HG03460 (cell line): Measurements from ENCODE around the gene TAF11L6.
"Not testable (repeated sequence)": the region's sequence is repeated elsewhere in the genome, so short reads cannot be mapped to it uniquely, and the experiment has no call there.

Experiments used
- ATAC-seq: cut with Tn5 transposase; IDR thresholded peaks from one replicate; pipeline ENCODE4 v1.9.1; 2021; ENCODE audit not compliant: unreplicated experiment

TAF11L6 gene

DNA sequence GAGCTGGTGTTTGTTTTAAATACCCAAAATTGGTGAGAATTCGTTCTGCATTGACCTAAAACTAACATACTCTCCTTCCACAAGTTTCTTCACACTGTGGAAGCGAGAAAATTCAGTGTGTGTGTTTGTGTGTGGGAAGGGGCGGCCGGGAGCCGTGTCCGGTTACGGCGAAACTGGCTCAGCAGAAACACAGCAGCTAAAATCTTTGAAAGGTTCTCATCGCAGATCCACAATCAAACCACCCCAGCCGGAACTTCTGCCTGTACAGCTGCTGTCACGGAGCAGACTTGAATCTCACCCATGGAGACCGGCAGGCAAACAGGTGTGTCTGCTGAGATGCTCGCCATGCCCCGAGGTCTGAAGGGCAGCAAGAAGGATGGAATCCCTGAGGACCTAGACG lies at the start of gene TAF11L6:
TSS of gene TAF11L6 (plus strand) at position 301 of the 400 bp plus-strand sequence.
- ATAC-seq: not testable (repeated sequence)

DNA sequence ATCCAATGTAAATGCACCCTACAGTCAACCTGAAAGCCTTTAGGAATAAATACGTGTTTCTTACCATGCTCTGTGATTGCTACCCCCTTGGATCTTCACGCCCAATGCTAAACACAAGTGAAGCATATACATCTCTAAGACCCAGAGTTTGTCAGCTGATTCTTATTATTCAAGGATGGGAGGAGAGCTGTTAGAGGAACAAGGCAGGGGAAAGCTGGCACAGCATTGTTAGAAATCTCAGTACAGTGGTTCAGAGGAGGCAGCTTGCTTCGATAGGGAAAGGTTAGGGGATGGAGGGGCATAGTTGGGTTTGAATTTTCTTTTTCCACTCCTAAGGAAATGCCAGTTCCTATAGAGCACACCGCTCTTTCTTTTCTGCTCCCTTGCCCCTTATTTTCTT lies 47.1 kb upstream of the TAF11L6 start:
- no peak for ATAC-seq

DNA sequence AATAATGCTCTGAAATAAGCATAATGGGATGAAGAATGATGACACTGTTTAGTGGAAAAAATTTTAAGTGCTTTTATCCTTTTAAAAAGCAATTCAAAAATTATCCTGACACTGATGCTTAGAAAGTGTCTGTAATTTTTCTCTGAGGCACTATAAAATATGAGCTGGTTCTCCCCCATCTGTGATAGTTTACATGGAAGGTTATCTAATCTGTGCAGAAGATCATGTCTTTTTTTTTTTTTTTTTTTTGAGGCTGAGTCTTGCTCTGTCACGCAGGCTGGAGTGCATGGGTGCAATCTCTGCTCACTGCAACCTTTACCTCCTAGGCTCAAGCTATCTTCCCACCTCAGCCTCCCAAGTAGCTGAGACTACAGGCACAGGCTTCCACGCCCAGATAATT lies 45.7 kb upstream of the TAF11L6 start:
- no peak for ATAC-seq

DNA sequence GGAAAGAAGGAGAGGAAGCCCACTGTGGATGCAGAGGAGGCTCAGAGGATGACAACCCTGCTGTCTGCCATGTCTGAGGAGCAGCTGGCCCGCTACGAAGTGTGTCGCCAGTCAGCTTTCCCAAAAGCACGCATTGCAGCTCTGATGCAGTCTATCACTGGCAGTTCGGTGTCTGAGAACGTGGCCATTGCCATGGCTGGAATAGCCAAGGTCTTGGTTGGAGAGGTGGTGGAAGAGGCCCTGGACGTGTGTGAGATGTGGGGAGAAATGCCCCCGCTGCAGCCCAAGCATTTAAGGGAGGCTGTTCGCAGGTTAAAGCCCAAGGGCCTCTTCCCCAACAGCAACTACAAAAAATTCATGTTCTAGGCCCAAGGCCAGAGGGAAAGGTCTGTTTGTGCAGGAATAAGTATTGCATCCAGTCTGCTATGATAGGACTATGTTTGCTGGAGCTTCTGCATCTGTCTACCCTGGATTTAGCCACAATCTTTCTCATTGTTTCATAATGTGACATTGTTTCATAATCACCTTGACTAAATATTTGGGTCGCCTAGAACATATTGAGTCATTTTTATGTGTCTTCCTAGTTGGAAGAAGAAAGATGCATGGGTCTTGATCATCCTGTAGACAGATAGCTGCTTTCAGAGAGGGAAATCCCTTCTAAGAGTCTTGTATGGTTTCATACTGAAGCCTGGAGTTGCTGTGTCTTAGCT lies 41.9 kb upstream of the TAF11L6 start:
- not testable (repeated sequence) for ATAC-seq

DNA sequence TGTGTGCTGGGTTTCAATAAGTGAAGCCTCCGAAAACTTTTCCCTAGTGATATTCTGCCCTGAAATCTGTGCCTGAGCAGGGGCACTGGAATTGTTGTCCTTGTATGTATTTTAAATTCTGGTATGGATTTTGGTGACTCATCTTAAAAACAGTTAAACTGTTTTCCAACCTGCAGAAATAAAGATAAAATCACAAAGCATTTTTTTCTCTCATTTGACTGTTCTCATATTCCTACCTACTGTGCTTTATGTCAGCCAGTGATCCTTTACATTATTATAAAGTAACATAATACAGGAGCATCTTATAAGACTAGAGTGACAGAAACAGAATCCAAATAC lies 41.3 kb upstream of the TAF11L6 start:
- no peak for ATAC-seq

DNA sequence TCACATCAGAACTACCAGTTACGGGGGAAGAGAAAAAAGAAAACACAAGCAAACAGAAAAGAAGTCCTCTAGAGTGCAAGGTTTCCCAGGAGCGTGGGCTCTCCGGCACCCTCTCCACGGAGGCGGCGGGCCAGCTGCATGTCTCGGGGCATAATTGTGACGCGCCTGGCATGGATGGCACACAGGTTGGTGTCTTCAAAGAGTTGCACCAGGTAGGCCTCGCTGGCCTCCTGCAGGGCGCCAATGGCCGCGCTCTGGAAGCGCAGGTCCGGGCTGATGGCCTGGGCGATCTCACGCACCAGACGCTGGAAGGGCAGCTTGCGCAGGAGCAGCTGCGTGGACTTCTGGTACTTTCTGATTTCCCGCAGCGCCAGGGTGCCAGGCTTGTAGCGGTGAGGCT lies 37.2 kb upstream of the TAF11L6 start:
- not testable (repeated sequence) for ATAC-seq

DNA sequence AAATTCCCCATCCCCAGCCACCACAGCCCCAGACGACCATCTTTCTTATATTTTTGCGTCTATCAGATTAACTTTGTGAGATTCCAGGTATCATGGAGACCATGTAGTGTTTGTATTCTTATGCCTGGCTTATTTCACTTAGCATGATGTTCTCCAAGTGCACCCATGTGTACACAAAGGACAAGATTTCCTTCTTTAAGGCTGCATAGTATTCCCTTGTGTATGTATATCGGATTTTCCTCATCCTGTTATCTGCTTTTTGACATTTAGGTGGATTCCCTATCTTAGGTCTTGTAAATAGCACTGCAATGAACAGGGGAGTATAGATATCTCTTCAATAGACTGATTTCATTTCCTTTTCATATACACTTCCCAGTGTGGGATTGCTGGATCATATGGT lies 35.7 kb upstream of the TAF11L6 start:
- ATAC-seq: no peak

DNA sequence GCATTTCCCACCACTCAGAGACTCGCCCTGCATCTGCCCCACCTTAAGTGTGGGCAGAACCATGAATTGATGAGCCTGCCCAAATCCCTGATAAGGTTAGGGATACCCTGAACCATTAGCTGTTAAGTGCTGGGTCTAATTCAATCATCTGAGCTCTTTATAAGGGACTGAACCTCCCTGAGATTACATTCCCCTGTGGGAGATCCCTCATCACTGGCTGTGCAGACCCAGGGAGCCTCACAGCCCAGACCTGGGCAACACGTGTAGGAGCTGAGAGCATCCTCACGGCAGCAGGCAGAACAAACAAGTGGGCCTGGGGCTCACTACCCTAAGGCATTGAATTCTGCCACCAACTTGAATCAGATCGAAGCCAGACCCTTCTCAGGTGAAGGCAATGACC lies 31.0 kb upstream of the TAF11L6 start:
- ATAC-seq: no peak

DNA sequence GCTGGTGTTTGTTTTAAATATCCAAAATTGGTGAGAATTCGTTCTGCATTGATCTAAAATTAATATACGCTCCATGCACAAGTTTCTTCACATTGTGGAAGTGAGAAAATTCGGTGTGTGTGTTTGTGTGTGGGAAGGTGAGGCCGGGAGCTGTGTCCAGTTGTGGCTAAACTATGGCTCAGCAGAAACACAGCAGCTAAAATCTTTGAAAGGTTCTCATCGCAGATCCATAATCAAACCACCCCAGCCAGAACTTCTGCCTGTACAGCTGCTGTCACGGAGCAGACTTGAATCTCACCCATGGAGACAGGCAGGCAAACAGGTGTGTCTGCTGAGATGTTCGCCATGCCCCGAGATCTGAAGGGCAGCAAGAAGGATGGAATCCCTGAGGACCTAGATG lies 30.5 kb upstream of the TAF11L6 start, which contains the start of gene TAF11L2:
TSS of gene TAF11L2 (plus strand) at position 301 of the 400 bp plus-strand sequence.
- not testable (repeated sequence) for ATAC-seq

DNA sequence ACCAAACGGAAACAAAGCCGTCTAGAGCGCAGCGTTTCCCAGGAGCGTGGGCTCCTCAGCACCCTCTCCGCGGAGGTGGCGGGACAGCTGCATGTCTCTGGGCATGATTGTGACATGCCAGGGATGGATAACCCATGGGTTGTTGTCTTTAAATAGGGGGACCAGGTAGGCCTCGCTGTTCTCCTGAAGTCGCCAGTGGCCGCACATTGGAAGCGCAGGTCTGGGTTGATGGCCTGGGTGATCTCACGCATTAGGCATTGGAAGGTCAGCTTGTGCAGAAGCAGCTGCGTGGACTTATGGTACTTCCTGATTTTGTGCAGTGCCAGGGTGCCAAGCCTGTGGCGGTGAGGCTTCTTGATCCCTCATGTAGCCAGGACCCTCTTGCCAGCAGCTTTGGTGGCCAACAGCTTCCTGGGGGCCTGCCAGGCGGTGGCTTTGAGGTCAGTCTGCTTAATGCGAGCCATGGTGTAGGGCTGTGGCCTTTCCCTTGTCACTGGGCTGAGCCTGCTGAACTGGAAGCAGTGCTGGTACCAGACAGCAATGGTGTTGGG lies 16.6 kb upstream of the TAF11L6 start:
- no peak for ATAC-seq

DNA sequence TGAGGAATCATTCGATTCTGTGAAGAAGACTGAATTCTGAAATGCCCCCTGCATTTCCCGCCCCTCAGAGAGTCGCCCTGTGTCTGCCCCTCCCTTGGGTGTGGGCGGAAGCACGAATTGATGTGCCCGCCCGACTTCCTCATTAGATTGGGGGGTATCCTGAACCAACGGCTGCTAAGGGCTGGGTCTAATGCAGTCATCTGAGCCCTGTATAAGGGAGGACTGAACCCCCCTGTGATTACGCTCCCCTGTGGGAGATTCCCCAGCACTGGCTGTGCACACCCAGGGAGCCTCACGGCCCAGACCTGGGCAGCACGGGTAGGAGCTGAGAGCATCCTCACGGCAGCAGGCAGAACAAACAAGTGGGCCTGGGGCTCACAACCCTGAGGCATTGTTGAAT lies 10.9 kb upstream of the TAF11L6 start:
- not testable (repeated sequence) for ATAC-seq

DNA sequence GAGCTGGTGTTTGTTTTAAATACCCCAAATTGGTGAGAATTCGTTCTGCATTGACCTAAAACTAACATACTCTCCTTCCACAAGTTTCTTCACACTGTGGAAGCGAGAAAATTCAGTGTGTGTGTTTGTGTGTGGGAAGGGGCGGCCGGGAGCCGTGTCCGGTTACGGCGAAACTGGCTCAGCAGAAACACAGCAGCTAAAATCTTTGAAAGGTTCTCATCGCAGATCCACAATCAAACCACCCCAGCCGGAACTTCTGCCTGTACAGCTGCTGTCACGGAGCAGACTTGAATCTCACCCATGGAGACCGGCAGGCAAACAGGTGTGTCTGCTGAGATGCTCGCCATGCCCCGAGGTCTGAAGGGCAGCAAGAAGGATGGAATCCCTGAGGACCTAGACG lies 10.4 kb upstream of the TAF11L6 start, which contains the start of gene TAF11L3:
TSS of gene TAF11L3 (plus strand) at position 301 of the 400 bp plus-strand sequence.
- ATAC-seq: not testable (repeated sequence)

DNA sequence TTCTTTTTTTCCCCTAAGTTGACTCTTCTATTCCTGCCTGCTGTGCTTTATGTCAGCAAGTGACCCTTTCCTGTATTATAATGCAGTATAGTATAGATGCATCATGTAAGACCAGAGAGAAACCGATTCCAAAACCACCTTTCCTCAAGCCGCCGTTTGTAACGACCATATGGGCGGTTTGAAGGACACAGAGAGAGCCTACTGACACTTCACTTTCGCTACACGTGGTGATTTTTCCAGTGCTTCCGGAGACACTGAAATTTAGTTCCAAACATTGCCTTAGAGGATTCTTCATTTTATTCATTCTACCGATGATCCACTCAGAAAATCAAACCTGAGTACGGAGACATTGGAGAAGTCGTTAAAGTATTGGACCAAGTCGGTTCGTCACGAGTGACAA lies 9.0 kb upstream of the TAF11L6 start:
- not testable (repeated sequence) for ATAC-seq

DNA sequence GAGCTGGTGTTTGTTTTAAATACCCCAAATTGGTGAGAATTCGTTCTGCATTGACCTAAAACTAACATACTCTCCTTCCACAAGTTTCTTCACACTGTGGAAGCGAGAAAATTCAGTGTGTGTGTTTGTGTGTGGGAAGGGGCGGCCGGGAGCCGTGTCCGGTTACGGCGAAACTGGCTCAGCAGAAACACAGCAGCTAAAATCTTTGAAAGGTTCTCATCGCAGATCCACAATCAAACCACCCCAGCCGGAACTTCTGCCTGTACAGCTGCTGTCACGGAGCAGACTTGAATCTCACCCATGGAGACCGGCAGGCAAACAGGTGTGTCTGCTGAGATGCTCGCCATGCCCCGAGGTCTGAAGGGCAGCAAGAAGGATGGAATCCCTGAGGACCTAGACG lies 7.0 kb upstream of the TAF11L6 start, which contains the start of gene TAF11L4:
TSS of gene TAF11L4 (plus strand) at position 301 of the 400 bp plus-strand sequence.
- not testable (repeated sequence) for ATAC-seq

DNA sequence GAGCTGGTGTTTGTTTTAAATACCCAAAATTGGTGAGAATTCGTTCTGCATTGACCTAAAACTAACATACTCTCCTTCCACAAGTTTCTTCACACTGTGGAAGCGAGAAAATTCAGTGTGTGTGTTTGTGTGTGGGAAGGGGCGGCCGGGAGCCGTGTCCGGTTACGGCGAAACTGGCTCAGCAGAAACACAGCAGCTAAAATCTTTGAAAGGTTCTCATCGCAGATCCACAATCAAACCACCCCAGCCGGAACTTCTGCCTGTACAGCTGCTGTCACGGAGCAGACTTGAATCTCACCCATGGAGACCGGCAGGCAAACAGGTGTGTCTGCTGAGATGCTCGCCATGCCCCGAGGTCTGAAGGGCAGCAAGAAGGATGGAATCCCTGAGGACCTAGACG lies 3.5 kb upstream of the TAF11L6 start, which contains the start of gene TAF11L5:
TSS of gene TAF11L5 (plus strand) at position 301 of the 400 bp plus-strand sequence.
- ATAC-seq: not testable (repeated sequence)

DNA sequence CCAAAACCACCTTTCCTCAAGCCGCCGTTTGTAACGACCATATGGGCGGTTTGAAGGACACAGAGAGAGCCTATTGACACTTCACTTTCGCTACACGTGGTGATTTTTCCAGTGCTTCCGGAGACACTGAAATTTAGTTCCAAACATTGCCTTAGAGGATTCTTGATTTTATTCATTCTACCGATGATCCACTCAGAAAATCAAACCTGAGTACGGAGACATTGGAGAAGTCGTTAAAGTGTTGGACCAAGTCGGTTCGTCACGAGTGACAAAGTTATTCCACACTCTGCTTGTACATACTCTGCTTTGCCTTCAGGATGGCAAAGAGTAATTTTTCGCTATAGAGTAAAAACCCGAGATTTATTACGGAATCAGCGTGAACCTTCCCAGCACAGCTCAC lies 2.0 kb upstream of the TAF11L6 start:
- not testable (repeated sequence) for ATAC-seq
